LNCaP clone FGC (cell line): ENCODE measurements around the gene GTF2H2.
"Not testable (repeated sequence)": the region's sequence is repeated elsewhere in the genome, so short reads cannot be mapped to it uniquely, and the experiment has no call there.

Source experiments
- DNase-seq: peaks from one replicate; pipeline ENCODE4 v3.0.0-alpha.2; 2011; ENCODE audit warnings: low read depth
- H3K4me3 ChIP-seq: 2 replicates; pipeline ENCODE4 v1.5.1; 2011; ENCODE audit warnings: mild to moderate bottlenecking, low read depth, low read length, control low read depth

GTF2H2 gene

GRCh38 chr5:71067262-71067928 is at the start of gene GTF2H2:
GTF2H2 (minus strand) TSS chr5:71067676; CDS start chr5:71062763, 4,913 bp downstream.
- DNase-seq = not testable (repeated sequence)

GRCh38 chr5:71109730-71110275 is 42.3 kb upstream of the GTF2H2 start:
- H3K4me3 ChIP-seq, DNase-seq: not testable (repeated sequence)

More at GRCh38 chr5:71067262-71067928, at the start of gene GTF2H2:
- H3K4me3 ChIP-seq = not testable (repeated sequence)

DNA sequence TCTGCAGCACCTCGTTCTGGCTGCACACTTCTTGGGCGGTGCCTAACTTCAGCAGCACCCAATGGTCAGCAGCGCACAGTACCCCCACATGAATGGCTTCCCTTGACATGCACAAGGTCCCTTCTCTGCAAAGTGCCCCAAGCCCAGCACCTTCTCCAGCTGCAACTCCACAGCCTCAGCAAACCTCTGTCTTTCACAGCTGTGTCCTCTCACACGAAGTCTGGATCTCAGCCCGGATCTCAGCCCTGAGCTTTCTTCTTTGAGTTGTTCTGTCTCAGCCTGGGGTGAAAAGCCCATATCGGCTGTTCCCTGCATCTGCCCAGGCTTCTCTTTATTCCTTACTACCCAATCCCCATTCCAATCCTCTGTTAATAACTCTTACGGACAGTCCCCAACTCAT is 32.5 kb upstream of the GTF2H2 start:
- not testable (repeated sequence) for H3K4me3 ChIP-seq, DNase-seq

DNA sequence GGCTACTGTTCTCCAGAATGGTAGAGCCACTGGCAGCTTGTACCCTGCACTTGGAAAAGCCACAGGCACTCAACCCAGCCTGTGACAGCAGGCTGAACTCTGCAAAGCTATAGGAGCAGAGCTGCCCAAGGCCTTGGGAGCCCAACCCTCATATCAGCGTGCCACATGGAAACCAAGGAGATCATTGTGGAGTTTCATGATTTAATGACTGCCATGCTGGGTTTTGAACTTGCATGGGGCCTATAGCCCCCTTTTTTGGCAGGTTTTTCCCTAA is 30.4 kb upstream of the GTF2H2 start:
- not testable (repeated sequence) for DNase-seq, H3K4me3 ChIP-seq

- not testable (repeated sequence) for DNase-seq, H3K4me3 ChIP-seq
Observed at GRCh38 chr5:71097173-71097929, 29.9 kb upstream of the GTF2H2 start.

DNA sequence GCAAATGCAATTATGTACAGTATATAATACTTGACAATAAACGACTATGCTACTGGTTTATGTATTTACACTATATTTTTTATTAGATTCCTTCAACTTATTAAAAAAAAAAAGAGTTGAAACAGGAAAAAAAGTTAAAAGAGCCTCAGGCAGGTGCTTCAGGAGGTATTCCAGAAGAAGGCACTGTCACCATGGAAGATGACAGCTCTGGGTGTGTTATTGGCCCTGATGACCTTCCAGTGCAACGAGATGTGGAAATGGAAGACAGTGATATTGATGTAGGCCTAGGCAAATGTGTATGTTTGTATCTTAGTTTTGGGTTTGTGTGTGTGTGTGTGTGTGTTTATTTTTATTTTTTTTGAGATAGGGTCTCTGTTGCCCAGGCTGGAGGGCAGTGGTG is 22.3 kb upstream of the GTF2H2 start:
- not testable (repeated sequence) for H3K4me3 ChIP-seq, DNase-seq

GRCh38 chr5:71088754-71089153 is 21.3 kb upstream of the GTF2H2 start:
- H3K4me3 ChIP-seq, DNase-seq: not testable (repeated sequence)

DNA sequence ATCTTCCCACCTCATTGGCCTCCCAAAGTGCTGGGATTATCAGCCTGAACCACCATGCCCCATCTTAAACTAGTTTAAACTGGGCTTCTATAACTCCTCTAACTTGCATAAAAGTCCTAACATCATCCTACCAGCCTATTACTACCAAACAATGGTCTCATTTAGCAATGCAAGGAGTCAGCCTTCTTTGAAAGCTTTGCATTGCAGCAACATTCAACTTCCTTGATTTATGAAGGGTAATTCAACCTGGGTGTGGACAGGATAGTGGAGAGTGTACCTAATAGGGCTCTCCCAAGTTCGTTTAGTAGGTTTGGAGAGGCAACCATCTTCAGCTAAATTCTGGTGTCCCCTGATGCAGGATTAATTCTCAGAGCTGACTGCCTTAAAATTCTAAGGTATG is 18.7 kb upstream of the GTF2H2 start:
- H3K4me3 ChIP-seq, DNase-seq: not testable (repeated sequence)

DNA sequence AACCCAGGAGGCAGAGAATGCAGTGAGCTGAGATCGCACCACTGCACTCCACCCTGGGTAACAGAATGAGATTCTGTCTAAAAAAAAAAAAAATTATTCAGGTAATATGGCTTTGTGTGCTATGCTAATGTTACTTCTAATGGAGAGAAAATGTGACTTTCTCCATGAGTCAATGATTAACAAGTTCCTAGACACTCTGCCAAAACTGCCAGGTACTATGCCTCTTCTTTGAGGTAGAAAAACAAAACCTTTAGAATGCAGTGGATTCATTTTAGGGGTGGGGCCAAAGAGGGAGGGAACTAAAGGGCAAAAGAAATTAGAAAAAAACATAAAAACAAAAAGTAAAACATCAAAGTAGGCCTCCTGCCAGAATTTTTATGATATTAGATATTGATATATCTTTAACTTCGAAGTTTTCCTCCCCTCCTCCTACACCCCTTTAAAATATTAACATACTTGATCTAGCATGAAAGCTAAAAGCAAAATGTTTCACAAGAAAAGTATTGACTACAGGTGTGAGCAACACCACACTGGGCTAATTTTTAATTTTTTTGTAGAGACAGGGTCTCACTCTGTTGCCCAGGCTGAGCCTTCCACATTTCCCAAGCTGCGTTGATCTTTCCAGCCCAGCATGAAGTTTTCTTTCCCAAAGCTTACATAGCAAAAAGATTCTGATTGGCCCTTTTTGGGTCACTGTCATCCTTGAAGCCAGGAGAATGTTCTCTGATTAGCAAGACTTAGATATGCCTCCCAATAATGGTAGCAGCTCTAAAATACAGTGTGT is 17.0 kb upstream of the GTF2H2 start:
- H3K4me3 ChIP-seq, DNase-seq: not testable (repeated sequence)

- not testable (repeated sequence) for H3K4me3 ChIP-seq, DNase-seq
Observed at GRCh38 chr5:71082898-71083297, 15.4 kb upstream of the GTF2H2 start.

DNA sequence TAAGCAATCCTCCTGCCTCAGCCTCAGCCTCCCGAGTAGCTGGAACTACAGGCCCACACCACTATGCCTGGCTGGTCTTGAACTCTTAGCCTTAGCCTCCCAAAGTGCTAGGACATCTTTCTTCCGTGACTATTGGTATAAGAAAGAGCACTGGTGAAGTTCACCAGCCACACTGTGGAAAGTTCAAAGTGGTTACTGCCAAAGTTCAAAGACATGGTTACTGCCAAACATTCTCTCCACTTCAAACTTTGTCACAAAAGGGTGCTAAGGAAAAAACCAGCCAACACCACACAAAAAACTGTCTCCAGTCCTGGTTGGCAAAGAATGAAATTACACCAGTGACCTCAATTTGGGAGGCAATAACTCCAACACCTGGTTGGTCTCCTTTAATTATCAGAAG is 14.9 kb upstream of the GTF2H2 start:
- H3K4me3 ChIP-seq, DNase-seq: not testable (repeated sequence)

DNA sequence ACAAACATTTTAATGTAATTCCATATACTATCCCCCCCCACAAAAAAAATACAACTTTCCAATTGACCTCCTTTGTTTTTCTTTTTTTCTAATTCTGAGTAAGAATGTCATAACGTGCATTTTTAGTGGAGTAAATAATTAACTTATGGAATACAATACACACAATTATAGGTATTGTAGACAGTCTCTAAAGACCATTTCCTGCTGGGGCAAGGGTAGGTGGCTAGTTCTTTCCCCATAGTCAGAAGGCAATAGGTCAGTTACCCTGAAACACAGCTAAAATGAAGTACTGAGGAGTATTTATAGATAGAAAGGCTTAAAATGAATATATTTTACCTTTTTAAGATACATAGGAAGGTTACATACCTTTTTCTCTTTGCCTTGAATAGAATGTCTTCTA is 6.2 kb downstream of the GTF2H2 start:
- not testable (repeated sequence) for H3K4me3 ChIP-seq, DNase-seq

- DNase-seq, H3K4me3 ChIP-seq: not testable (repeated sequence)
Observed at GRCh38 chr5:71059426-71059825, 8.1 kb downstream of the GTF2H2 start.

- DNase-seq = not testable (repeated sequence)
Observed at GRCh38 chr5:71044808-71045207, 22.7 kb downstream of the GTF2H2 start.

GRCh38 chr5:71044128-71044527 is 23.3 kb downstream of the GTF2H2 start:
- DNase-seq, H3K4me3 ChIP-seq: not testable (repeated sequence)

More at GRCh38 chr5:71044808-71045207, 22.7 kb downstream of the GTF2H2 start:
- not testable (repeated sequence) for H3K4me3 ChIP-seq

DNA sequence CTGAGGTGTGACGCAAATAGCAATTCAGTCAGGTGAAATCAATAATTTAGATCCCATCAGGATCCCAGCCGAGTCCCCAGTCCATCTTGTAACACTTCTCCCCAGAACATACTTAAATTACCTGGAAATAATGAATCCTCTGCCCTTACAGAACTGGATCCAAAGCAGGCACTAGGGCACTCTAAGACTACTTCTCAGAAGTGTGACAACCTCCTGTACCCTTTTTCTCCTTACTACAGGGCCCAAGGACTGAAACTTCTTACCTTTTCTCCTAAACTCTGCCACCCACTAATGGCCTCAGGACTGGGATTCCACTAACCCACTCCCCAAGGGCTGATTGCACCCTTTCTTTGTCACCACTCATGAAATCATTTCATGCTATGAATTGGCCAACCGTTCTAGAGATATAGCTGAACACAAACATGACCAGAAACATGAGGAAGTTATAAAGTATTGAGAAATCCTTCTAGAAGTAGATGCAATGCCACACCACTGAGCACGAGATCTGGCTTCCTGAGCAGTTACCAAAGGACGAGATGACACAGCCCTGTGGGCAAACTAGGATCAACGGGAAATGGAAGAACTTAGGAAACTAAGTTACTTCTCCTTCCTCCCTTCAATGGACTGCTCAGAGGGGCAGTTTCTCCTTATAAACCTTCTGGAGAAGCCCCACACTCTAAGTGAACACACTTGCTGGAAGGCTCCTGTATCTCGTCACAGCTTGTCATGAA is 36.3 kb downstream of the GTF2H2 start:
- DNase-seq, H3K4me3 ChIP-seq: not testable (repeated sequence)

- DNase-seq, H3K4me3 ChIP-seq: not testable (repeated sequence)
Observed at GRCh38 chr5:71025289-71025953, 42.1 kb downstream of the GTF2H2 start, which contains the start of gene NAIP. NAIP (minus strand) TSS chr5:71025339; CDS start chr5:71012915, 12,424 bp downstream.

GRCh38 chr5:71020643-71021042 is 46.8 kb downstream of the GTF2H2 start:
- H3K4me3 ChIP-seq, DNase-seq: not testable (repeated sequence)
